Measurements from ENCODE around the gene TTLL4.

Gene TTLL4

DNA sequence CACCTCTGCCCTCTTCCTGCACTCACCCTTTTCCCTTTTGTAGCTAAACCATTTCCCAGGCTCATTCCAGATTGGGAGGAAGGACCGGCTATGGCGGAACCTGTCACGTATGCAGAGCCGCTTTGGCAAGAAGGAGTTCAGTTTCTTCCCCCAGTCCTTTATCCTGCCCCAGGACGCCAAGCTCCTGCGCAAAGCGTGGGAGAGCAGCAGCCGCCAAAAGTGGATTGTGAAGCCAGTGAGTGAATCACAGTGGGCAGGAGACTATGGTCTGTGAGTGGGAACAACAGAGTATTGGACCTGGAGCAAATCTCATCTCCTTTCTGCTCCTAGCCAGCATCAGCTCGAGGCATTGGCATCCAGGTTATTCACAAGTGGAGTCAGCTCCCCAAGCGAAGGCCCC lies 36.3 kb downstream of the TTLL4 start:
- no peaks in the 10 kb centered on the region for H4K20me1 ChIP-seq (ENCODE audit: insufficient read depth, low read length)
- H3K9me2 ChIP-seq (ENCODE audit: low read depth, low read length), result no peaks in the 10 kb centered on the region
- no peaks in the 10 kb centered on the region for H3K4me1 ChIP-seq (ENCODE audit: insufficient read depth, low read length, severe bottlenecking)
- TF ChIP-seq, protein P1, sequence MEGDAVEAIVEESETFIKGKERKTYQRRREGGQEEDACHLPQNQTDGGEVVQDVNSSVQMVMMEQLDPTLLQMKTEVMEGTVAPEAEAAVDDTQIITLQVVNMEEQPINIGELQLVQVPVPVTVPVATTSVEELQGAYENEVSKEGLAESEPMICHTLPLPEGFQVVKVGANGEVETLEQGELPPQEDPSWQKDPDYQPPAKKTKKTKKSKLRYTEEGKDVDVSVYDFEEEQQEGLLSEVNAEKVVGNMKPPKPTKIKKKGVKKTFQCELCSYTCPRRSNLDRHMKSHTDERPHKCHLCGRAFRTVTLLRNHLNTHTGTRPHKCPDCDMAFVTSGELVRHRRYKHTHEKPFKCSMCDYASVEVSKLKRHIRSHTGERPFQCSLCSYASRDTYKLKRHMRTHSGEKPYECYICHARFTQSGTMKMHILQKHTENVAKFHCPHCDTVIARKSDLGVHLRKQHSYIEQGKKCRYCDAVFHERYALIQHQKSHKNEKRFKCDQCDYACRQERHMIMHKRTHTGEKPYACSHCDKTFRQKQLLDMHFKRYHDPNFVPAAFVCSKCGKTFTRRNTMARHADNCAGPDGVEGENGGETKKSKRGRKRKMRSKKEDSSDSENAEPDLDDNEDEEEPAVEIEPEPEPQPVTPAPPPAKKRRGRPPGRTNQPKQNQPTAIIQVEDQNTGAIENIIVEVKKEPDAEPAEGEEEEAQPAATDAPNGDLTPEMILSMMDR (IDR thresholded peaks at IDR 0.05; ENCODE audit: low read length), result no peak
- H3K27me3 ChIP-seq (ENCODE audit: insufficient read depth, low read length), result no peaks in the 10 kb centered on the region
- H3K9ac ChIP-seq (ENCODE audit: low read length), result no peak overlapping the region
- no peaks in the 10 kb centered on the region for H3K9me3 ChIP-seq (ENCODE audit: low read length)
- H3F3A ChIP-seq (ENCODE audit: insufficient read depth, low read length), result no peaks in the 10 kb centered on the region
- H3K4me3 ChIP-seq (ENCODE audit: low read depth, low read length, poor library complexity, severe bottlenecking), result no peak overlapping the region
- peaks cover 90% of the 10 kb centered on the region for H3K36me3 ChIP-seq (ENCODE audit: insufficient read depth, low read length)
- no peaks in the 10 kb centered on the region for H3K79me2 ChIP-seq (ENCODE audit: insufficient read depth, low read length)
- no peak overlapping the region for H2AFZ ChIP-seq (ENCODE audit: low read length)
- no peak overlapping the region for H3K27ac ChIP-seq (ENCODE audit: low read depth, low read length, poor library complexity, severe bottlenecking)
- no peak overlapping the region for H3K4me2 ChIP-seq (ENCODE audit: low read length)

DNA sequence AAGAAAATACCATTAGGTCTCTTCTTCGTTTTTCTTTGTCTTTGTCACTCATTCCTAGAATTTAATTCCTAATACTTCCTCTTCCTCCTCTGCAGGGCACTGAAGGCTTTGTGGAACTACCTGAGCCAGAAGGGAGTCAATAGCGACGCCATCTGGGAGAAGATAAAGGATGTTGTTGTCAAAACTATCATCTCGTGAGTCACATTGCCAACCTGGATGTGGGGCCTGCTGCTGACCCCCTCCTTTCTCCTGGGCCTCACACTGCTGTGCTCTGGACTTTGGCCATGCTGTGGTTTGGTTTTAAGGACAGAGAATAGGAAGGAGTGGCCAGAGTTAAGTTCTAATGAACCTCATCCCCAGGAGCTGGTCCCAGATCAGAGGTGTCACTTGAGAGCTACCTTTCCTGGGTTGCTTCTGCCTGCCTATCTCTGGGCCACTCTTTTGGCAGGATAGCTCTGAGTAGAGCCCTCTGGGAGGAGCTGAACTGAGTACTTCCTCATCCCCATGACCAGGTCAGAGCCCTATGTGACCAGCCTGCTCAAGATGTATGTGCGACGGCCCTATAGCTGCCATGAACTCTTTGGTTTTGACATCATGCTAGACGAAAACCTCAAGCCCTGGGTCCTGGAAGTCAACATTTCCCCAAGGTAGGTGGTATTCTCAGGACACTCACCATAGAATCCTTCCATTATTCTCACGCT lies 38.3 kb downstream of the TTLL4 start:
- Histone ChIP-seq H3K9me3 (ENCODE audit: low read length) (no peaks in the 10 kb centered on the region), H3K79me2 (ENCODE audit: insufficient read depth, low read length) (no peaks in the 10 kb centered on the region), H2AFZ (ENCODE audit: low read length) (no peak overlapping the region), H3K9ac (ENCODE audit: low read length) (no peak overlapping the region), H3K27ac (ENCODE audit: low read depth, low read length, poor library complexity, severe bottlenecking) (no peak overlapping the region), H3K27me3 (ENCODE audit: insufficient read depth, low read length) (no peaks in the 10 kb centered on the region), H3K4me2 (ENCODE audit: low read length) (no peak overlapping the region), H3K9me2 (ENCODE audit: low read depth, low read length) (no peaks in the 10 kb centered on the region), H3K4me1 (ENCODE audit: insufficient read depth, low read length, severe bottlenecking) (no peaks in the 10 kb centered on the region), H3F3A (ENCODE audit: insufficient read depth, low read length) (no peaks in the 10 kb centered on the region), H4K20me1 (ENCODE audit: insufficient read depth, low read length) (no peaks in the 10 kb centered on the region), H3K4me3 (ENCODE audit: low read depth, low read length, poor library complexity, severe bottlenecking) (no peak overlapping the region), H3K36me3 (ENCODE audit: insufficient read depth, low read length) (peaks cover 94% of the 10 kb centered on the region)
- no peak for TF ChIP-seq EZH2 (IDR thresholded peaks at IDR 0.05; ENCODE audit: borderline replicate concordance, low read length)

DNA sequence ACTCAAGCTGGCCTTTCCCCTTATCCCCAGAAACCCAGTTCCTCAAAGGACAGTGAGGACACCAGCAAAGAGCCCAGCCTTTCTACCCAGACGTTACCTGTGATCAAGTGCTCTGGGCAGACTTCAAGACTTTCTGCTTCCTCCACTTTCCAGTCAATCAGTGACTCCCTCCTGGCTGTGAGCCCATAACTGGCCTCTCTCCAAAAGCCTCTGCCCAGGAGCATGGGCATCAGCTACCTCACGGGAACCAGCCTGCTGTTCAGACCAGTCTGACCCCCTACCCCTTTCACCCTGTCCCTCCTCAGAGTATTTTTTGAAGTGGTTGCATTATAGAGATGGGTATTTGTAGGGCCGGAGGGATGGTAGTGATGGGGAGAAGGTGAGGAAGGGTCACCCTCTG lies 43.6 kb downstream of the TTLL4 start:
- no peak for TF ChIP-seq EZH2 (IDR thresholded peaks at IDR 0.05; ENCODE audit: borderline replicate concordance, low read length)
- TF ChIP-seq, protein P1 (IDR thresholded peaks at IDR 0.05; ENCODE audit: low read length), result no peak
- no peaks in the 10 kb centered on the region for H3K27me3 ChIP-seq (ENCODE audit: insufficient read depth, low read length)
- no peak overlapping the region for H3K4me3 ChIP-seq (ENCODE audit: low read depth, low read length, poor library complexity, severe bottlenecking)
- no peak overlapping the region for H3K4me2 ChIP-seq (ENCODE audit: low read length)
- H3K9ac ChIP-seq (ENCODE audit: low read length), result no peak overlapping the region
- H2AFZ ChIP-seq (ENCODE audit: low read length), result no peak overlapping the region
- no peaks in the 10 kb centered on the region for H3K4me1 ChIP-seq (ENCODE audit: insufficient read depth, low read length, severe bottlenecking)
- no peaks in the 10 kb centered on the region for H3K9me2 ChIP-seq (ENCODE audit: low read depth, low read length)
- peaks cover 80% of the 10 kb centered on the region for H3K36me3 ChIP-seq (ENCODE audit: insufficient read depth, low read length)
- no peaks in the 10 kb centered on the region for H4K20me1 ChIP-seq (ENCODE audit: insufficient read depth, low read length)
- H3K79me2 ChIP-seq (ENCODE audit: insufficient read depth, low read length), result no peaks in the 10 kb centered on the region
- no peak overlapping the region for H3K27ac ChIP-seq (ENCODE audit: low read depth, low read length, poor library complexity, severe bottlenecking)
- H3K9me3 ChIP-seq (ENCODE audit: low read length), result no peaks in the 10 kb centered on the region
- H3F3A ChIP-seq (ENCODE audit: insufficient read depth, low read length), result no peaks in the 10 kb centered on the region

DNA sequence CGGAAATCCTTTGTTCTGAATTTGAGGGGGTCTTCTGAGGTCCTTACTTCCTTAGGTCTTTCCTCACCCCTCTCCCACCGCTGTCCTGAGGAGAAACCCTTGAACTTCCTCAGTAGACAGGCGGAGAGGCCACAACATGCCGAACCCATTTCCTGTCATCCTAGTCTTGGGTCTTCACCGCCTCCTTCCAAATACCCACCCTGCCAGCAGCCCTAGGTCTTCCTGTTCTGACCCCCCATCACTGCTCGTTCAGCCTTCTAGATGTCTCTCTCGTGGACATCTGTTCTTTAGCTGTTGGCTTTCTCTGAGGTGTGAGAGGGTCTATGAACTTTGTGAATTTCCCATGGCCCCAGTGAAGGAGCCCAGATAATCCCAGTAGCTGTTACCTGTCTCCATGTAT lies 44.1 kb downstream of the TTLL4 start:
- H3K9ac ChIP-seq (ENCODE audit: low read length), result no peak overlapping the region
- peaks cover 74% of the 10 kb centered on the region for H3K36me3 ChIP-seq (ENCODE audit: insufficient read depth, low read length)
- no peaks in the 10 kb centered on the region for H3K4me1 ChIP-seq (ENCODE audit: insufficient read depth, low read length, severe bottlenecking)
- no peaks in the 10 kb centered on the region for H3K9me3 ChIP-seq (ENCODE audit: low read length)
- TF ChIP-seq EZH2 (IDR thresholded peaks at IDR 0.05; ENCODE audit: borderline replicate concordance, low read length), result no peak
- TF ChIP-seq, protein P1 (IDR thresholded peaks at IDR 0.05; ENCODE audit: low read length), result no peak
- H3K4me2 ChIP-seq (ENCODE audit: low read length), result no peak overlapping the region
- H2AFZ ChIP-seq (ENCODE audit: low read length), result no peak overlapping the region
- no peaks in the 10 kb centered on the region for H3F3A ChIP-seq (ENCODE audit: insufficient read depth, low read length)
- no peaks in the 10 kb centered on the region for H3K27me3 ChIP-seq (ENCODE audit: insufficient read depth, low read length)
- H4K20me1 ChIP-seq (ENCODE audit: insufficient read depth, low read length), result no peaks in the 10 kb centered on the region
- H3K9me2 ChIP-seq (ENCODE audit: low read depth, low read length), result no peaks in the 10 kb centered on the region
- H3K27ac ChIP-seq (ENCODE audit: low read depth, low read length, poor library complexity, severe bottlenecking), result no peak overlapping the region
- H3K4me3 ChIP-seq (ENCODE audit: low read depth, low read length, poor library complexity, severe bottlenecking), result no peak overlapping the region
- H3K79me2 ChIP-seq (ENCODE audit: insufficient read depth, low read length), result no peaks in the 10 kb centered on the region
